SW 1271 (cell line): ENCODE results near the gene STK33.

Source experiments
- DNase-seq, 2 experiments: peaks; one replicate each; lab custom pipeline; 2025; lab: John Stamatoyannopoulos, UW

The STK33 gene

DNA sequence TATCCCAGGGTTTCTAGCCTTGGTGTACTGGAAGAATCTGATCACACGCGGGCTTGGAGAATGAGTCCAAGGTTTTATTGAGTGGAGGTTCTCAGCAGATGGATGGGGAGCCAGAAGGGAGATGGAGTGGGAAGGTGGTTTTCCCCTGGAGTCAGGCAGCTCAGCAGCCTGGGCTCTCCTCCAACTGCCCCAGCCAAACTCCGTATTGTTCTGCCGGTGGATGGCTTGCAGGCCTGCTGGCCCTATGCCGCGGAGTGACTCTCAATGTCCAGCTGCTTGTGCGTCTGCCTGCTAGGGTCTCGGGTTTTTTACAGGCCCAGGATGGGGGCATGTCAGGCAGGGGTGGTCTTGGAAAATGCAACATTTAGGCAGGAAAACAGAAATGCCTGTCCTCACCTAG is 168.0 kb downstream of the STK33 start:
- no peak for DNase-seq

GRCh38 chr11:8415195-8415594 is 178.8 kb downstream of the STK33 start:
- DNase-seq: no peak

DNA sequence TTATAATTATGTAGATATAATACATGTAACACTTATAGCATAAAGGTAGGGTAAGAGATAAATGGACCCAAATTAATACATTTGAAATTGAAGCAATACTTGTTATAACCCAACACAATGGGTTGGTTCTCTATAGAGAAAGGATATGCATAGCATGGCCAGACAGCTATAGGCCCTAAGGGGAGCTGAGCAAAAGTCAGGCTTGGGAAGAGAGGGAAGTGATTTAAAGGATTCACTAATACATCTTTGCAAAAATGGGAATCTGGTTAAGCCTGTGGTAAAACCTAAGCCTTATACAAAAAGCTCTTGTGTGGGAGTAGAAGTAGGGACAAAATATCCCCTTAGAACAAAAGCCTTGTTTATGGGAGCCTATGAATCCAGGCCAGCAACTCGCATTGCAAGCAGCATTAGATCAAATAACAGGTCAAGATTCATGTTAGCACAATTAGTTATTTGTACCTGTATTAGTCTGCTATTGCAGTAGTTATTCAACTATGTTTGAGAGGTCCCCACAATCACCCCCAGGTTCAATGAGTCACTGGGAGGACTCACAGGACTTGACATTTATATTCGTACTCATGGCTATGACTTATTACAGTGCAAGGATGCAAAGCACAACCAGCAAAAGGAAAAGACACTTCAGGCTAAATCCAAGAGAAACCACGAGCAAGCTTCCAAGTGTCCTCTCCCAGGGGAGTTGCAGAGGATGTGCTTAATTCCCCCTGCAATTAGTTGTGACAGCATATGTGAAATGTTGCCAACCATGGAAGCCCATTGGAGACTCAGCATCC is 185.7 kb downstream of the STK33 start:
- no peak for DNase-seq

DNA sequence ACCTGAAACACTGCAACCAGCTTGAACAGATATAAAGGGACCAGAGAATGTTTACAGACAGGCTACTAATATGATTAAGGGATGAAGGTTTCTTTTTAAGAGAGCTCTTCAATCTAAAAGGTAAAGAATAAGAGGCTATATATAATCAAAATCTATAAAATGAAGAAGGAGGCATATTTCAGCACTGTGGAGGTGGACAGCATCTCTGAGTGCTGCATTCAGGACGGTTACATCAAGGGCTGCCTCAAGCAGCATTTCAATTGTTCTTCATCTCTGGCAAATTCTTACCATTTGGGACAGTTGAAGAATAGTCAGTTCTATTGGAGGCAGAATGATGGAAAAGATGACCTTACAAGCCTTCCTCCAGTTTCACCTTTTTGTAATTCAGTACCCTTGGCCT is 190.7 kb downstream of the STK33 start:
- DNase-seq: no peak

- no peak for DNase-seq
Observed at GRCh38 chr11:8392886-8393285, 201.1 kb downstream of the STK33 start.

GRCh38 chr11:8392166-8392565 is 201.9 kb downstream of the STK33 start:
- no peak for DNase-seq

DNA sequence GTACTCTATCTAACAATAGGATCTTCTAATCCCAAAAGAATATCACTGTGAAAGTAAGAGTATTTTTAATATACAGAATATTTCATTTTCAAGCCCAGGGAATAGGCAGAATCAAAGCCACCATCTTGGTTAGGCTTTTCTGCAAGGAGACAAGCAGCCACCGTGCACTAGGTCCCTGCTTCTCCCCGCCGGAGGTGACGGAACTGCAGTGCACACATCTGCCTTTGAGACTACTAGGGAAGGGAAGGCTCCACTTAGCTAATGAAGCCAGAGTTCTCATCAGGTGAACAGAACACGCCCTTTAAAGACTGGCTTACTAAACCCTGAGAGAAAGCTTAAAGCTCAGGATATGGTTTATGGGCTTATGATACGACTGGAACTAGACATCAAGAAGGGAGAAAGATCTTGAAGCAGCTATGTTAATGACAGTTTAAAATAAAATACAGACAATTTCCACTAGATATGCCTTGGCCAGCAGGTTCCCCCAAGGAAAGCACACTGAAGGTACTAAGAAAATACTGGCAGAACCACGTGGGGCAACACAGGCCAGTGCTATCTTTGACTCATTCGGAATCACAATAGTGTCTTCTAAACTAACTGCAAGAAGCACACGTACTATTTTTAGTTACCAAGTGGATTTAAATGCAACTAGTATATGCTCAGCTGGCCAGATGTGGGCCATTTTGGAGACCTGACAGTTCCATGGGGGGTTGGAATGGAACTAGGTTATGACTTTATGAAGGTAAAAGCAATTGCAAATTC is 203.0 kb downstream of the STK33 start:
- no peak for DNase-seq

- DNase-seq: no peak
Observed at GRCh38 chr11:8389029-8389996, 204.7 kb downstream of the STK33 start.

DNA sequence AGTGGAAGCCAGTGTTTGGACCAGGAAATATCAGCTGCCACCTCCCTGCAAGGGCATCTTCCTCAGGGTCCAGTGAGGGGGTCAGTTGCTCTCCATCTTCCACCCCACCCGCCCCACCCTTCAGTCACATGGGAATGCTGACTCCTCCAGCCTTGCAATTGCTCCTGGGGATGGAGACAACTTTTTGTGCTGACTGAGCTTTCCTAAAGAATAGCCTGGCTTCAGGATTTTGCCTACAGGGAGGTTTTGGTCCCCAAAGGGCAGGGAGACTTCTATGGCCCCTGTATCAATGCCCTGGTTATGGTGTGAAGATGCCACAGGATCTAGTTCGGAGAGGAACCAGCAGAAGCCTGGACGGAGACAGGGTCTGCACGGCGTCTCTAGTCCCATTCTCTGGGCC is 206.3 kb downstream of the STK33 start:
- DNase-seq: no peak

DNA sequence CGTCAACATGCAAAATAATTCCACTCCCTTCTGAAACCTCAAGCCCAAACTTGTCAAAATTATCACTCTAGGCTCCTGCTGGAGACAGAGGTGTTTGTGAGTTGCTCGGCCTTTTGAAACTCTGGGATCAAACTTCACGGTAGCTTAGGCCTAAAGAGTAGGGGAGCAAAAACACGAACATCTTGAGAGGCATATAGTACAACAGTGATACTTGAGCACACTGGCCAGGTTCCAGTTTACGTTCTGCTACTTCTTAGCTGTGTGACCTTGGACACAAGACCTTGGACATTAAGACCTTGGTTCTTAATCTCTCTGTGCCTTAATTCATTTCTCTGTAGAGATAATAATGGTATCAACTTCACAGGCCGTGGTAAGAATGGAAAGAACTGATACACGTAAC is 206.9 kb downstream of the STK33 start:
- DNase-seq: no peak

DNA sequence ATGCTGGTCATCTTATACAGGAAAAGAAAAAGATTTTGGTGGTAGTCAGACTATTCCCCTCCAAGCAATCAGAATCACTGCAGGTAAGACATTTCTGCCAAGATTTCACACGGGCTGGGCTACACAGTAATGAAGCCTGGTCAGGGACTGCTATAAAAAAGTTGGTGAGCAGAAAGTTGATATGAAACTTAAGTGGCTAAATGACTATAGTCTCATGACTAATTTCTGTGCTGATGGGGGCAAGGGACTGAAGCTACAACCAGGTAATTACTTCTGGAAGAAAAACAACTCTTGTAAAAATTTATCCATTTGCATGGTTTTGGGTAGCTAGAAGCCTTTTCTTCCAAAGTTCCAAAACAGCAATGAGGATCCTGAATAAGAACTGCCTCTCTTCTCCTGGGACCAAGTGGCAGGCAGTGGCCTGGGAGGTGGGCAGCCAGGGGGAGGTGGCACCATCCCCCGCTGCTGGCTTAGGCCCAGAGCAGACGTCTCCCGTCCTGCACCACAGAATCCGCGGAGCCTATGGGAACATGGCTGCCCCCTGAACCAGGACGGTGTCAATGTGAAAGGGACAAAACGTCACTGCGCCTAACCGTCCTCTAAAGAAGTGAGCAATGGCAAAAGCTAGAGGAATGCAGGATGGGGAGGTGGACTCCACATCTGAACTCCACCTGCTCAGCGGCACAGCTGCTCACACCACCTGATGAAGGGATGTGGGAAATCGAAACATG is 207.7 kb downstream of the STK33 start:
- DNase-seq: no peak

DNA sequence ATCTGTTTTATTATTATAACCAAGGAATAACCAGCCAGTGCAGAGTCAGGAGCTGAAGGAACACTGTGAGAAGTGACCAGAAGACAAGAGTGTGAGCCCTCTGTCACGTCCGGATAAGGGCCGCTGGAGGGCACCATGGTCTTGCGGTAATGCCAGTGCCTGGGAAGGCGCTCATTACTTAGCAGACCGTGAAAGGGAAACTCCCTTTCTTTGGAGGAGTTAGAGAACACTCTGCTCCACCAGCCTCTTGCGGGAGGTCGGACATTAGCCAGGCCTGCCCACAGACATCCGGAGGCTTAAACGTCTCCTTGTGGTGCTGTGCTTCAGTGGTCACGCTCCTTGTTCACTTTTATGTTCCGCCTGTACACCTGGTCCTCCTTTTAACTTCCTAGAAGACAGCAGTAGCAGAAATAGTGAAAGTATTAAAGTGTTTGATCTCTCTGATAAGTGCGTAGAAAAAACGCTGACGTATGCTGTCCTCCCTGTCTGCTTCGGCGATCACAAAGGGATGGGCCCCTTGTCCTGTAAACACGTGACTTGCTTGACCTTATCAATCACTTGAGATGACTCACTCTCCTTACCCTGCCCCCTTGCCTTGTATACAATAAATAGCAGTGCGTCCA is 209.7 kb downstream of the STK33 start:
- DNase-seq: no peak

DNA sequence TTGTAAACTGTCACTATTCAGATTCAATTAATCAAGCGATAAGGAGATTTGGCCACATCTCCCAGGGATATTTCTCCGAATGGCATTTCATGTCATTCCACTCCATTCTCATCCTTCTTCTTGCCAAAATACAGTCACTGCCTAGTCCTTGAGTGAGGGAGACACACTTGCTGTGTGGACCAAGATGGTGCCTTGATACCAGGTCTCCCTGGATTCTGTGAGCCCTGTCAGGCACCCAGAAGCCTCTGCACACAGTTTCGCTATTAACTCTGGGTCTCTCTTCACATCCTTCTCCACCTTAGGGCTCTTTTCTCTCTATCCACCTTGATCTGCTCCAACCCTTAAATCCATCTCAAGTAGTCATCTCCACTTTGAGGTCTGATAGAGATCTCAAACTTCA is 210.4 kb downstream of the STK33 start:
- DNase-seq: no peak

- DNase-seq: no peak
Observed at GRCh38 chr11:8383227-8383626, 210.8 kb downstream of the STK33 start.

GRCh38 chr11:8382436-8383053 is 211.5 kb downstream of the STK33 start:
- DNase-seq: no peak

GRCh38 chr11:8381871-8382396 is 212.1 kb downstream of the STK33 start:
- no peak for DNase-seq

DNA sequence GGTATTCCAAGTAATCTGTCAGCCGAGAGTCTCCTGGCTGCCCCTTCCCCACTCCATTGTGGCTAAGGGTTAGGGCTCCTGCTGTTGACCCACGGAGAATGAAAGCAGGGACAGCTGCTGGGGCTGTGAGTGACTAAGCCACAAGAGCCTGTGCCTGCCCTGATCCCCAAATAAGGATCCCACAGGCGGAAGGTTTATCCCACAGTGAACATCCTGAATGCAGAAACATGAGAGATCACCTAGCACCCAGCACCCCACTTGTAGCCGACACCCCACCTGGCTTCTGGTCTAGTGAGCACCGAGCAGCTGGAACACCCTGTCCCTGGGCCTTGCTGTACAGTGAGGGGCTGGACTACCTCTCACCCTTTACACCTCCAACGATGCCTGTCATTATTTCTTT is 212.7 kb downstream of the STK33 start:
- no peak for DNase-seq

DNA sequence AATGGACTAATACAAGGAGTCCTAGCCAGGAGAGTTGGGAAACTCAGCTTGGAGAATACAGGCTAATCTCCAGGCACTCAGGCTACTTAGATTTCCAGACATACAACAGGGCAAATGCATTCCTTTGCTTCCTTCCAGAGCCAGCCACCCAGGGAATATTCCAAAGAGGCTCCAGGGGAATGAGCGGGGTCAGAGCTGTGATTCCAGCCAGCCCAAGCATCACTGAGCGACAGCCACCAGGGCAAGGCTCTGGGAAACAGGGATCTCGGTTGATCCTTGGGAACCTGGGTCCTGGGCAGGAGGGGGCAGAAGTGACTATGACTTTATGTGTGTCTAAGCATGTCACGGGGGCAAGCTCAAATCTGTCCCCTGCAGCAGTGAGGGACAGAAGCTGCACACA is 218.1 kb downstream of the STK33 start:
- DNase-seq: no peak

DNA sequence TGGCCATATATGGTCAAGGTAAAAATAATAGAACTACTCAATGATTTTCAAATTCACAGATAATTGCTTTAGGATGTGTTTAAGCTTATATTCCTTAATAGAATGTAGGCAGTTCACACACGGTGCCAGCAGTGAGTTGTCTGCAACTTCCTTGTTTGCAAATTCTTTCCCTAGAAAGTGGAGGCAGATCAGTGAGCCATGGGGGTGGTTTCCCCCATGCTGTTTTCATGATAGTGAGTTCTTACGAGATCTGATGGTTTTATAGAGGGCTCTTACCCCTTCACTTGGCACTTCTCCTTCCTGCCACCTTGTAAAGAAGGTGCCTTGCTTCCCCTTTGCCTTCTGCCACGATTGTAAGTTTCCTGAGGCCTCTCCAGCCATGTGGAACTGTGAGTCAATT is 218.6 kb downstream of the STK33 start:
- no peak for DNase-seq

DNA sequence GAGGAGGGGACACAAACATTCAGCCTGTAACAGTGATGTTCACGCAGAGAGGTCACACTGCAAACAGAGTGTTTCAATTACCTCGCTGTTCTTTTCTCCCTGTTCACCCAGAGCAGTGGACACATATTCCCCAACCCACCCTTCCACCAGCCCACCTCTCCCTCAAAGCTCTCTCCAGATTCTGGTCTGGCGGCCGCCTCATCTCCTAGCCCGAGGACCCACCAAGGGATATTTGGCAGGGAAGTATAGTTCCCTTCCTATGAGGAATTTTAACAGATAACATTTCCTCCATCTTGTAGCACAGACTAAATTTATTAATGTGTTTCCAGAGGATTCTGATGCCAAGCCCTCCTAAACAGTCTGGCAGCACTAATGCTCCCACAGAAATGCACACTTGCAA is 219.3 kb downstream of the STK33 start:
- no peak for DNase-seq
